Left cardiac atrium (tissue), 4 donors: ENCODE data around the gene THPO. TPM values are rescaled to one million over a fixed set of nuclear protein-coding genes. Genes with fewer than 3 reads are reported as not detected.

Experiments used
- ATAC-seq, 2 donors: fragments of 200-7000 bp; cut with Tn5 transposase; one replicate each; pipeline ENCODE4 v1.9.1; 2020; ENCODE audit warnings: mild to moderate bottlenecking in 2 of 2, moderate library complexity in 2 of 2
- DNase-seq: peaks from one replicate; pipeline ENCODE4 v3.0.0-alpha.2; 2020
- intact Hi-C, 2 donors: fragments of 100-400 bp; cut with DNase I; formaldehyde crosslinking; loops; one replicate each; pipeline versions ENCODE4 v1.14.1 to v1.15.1; 2022 to 2023
- total RNA-seq, 2 donors: library from RNA; stranded (reverse); fragmentation: NEBNext Ultra II Directional; extraction: Animal tissue kit (Norgen Biotek cat#: 25700); gene quantifications; one replicate each; pipeline ENCODE4 v1.2.1, GENCODE V29; 2021
- donor health status: DM: no; HTN: yes; CAD: no.
- donor health status: DM: no; HTN: yes; CAD: no; lungs with severe emphysema.
- donor health status: DM: yes; HTN: yes; CAD: no.
- donor health status: Dilated cardiomyopathy.

The THPO gene
- total RNA-seq, 2 donors from 2014 or later = 0.50 to 0.58 TPM

- DNase-seq (no peak), ATAC-seq (no peak)
- intact Hi-C loops = no loop called here
These were observed 22.6 kb downstream of the THPO start for GRCh38 chr3:184355261-184356040.

- intact Hi-C loops = no loop called here
- ATAC-seq (no peak), DNase-seq (no peak)
These were observed 23.3 kb downstream of the THPO start for GRCh38 chr3:184354754-184355153.

- intact Hi-C loops = no loop called here
- DNase-seq = peak; percentile 69
- peak; percentile 45 to 50 for ATAC-seq
These were observed 23.8 kb downstream of the THPO start for GRCh38 chr3:184354121-184354728.

- no peak for ATAC-seq
- no peak for DNase-seq
- intact Hi-C loops = no loop called here
These were observed 24.5 kb downstream of the THPO start for GRCh38 chr3:184353546-184353941.

- ATAC-seq (no peak), DNase-seq (no peak)
- intact Hi-C loops = no loop called here
These were observed 25.0 kb downstream of the THPO start for GRCh38 chr3:184352897-184353545.

- DNase-seq = no peak
- peak in 1 of 2 donors; percentile 7 for ATAC-seq
- intact Hi-C loops = no loop called here
These were observed 25.7 kb downstream of the THPO start for GRCh38 chr3:184352149-184352785.

GRCh38 chr3:184351511-184352148, 26.4 kb downstream of the THPO start:
- intact Hi-C loops = no loop called here
- ATAC-seq (peak in 1 of 2 donors; percentile 5), DNase-seq (no peak)

- intact Hi-C loops = no loop called here
- ATAC-seq (no peak), DNase-seq (no peak)
These were observed 27.4 kb downstream of the THPO start for GRCh38 chr3:184350618-184351017.

GRCh38 chr3:184349563-184350470, 28.2 kb downstream of the THPO start:
- intact Hi-C loops = no loop called here

GRCh38 chr3:184348057-184348382, 30.0 kb downstream of the THPO start:
- intact Hi-C loops = no loop called here
- DNase-seq (no peak), ATAC-seq (no peak)

More at GRCh38 chr3:184349563-184350470, 28.2 kb downstream of the THPO start:
- ATAC-seq = no peak
- DNase-seq = no peak

- intact Hi-C loops = no loop called here
- DNase-seq = no peak
- no peak for ATAC-seq
These were observed 30.5 kb downstream of the THPO start for GRCh38 chr3:184347321-184348056.

- no peak for DNase-seq
- intact Hi-C loops = no loop called here
- no peak for ATAC-seq
These were observed 31.4 kb downstream of the THPO start for GRCh38 chr3:184346480-184347190.

- intact Hi-C loops = no loop called here
- DNase-seq = peak; percentile 59
- peak; percentile 67 to 79 for ATAC-seq
These were observed 32.5 kb downstream of the THPO start for GRCh38 chr3:184345317-184346144.

- DNase-seq (no peak), ATAC-seq (no peak)
- intact Hi-C loops = no loop called here
These were observed 33.3 kb downstream of the THPO start for GRCh38 chr3:184344579-184345316.

GRCh38 chr3:184343200-184343876, 34.7 kb downstream of the THPO start:
- DNase-seq = no peak
- no peak for ATAC-seq
- intact Hi-C loops = no loop called here
